ENCODE data around the gene C1orf21. TPM values are rescaled to one million over a fixed set of nuclear protein-coding genes. Genes with fewer than 3 reads are reported as not detected.
A peak's percentile ranks its signal among the peaks of the same experiment; 100 is the strongest.

C1orf21 gene
- total RNA-seq, 1 donor from 2014 or later, result 44.6 TPM

DNA sequence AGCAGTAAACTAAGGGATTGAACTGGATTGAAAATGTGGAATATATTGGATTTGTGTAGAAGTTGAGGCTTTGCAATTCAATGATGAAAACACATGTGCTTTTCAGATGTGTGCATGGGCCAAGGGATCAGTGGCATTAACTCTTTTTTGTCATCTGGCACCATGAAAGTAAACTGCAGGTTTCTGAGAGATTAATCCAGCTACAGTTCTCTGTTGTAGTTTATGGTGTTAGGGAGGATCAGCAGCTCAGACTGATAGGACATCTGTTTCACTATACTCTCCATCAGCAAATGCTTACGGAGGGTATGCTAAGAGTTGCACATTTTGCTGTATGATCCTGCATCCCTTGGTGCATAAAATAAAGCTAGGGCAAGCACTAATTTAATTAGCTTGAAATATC lies 82.6 kb downstream of the C1orf21 start:
- no peak for DNase-seq (ENCODE audit: extremely low spot score, unreplicated experiment)
- TF ChIP-seq CTCF (conservative IDR thresholded peaks at IDR 0.05), result no peak
- H3K27me3 Mint-ChIP-seq, result no peaks in the 10 kb centered on the region
- H3K4me1 Mint-ChIP-seq (ENCODE audit: unreplicated experiment), result peaks cover 3% of the 10 kb centered on the region
- H3K4me3 Mint-ChIP-seq, result no peak overlapping the region
- no peaks in the 10 kb centered on the region for H3K9me3 Mint-ChIP-seq
- no peak overlapping the region for H3K27ac Mint-ChIP-seq
- H3K36me3 Mint-ChIP-seq, result no peaks in the 10 kb centered on the region

- peaks cover 6% of the 10 kb centered on the region for H3K36me3 Mint-ChIP-seq
- DNase-seq (ENCODE audit: extremely low spot score, unreplicated experiment), result no peak
- H3K4me1 Mint-ChIP-seq (ENCODE audit: unreplicated experiment), result peaks cover 6% of the 10 kb centered on the region
- H3K27ac Mint-ChIP-seq, result no peak overlapping the region
- H3K27me3 Mint-ChIP-seq, result no peaks in the 10 kb centered on the region
- TF ChIP-seq CTCF (conservative IDR thresholded peaks at IDR 0.05), result no peak
- H3K9me3 Mint-ChIP-seq, result peaks cover 4% of the 10 kb centered on the region
- H3K4me3 Mint-ChIP-seq, result no peak overlapping the region
Measured at GRCh38 chr1:184471686-184472085, 84.9 kb downstream of the C1orf21 start.

GRCh38 chr1:184472136-184472535 lies 85.3 kb downstream of the C1orf21 start:
- DNase-seq (ENCODE audit: extremely low spot score, unreplicated experiment), result no peak
- Mint-ChIP-seq H3K27ac (no peak overlapping the region), H3K36me3 (peaks cover 6% of the 10 kb centered on the region), H3K4me1 (ENCODE audit: unreplicated experiment) (peaks cover 6% of the 10 kb centered on the region), H3K4me3 (no peak overlapping the region), H3K9me3 (peaks cover 4% of the 10 kb centered on the region), H3K27me3 (no peaks in the 10 kb centered on the region)
- no peak for TF ChIP-seq CTCF (conservative IDR thresholded peaks at IDR 0.05)

GRCh38 chr1:184473176-184473966 lies 86.5 kb downstream of the C1orf21 start:
- Mint-ChIP-seq H3K4me1 (ENCODE audit: unreplicated experiment) (peaks cover 6% of the 10 kb centered on the region), H3K9me3 (peaks cover 4% of the 10 kb centered on the region), H3K27ac (peak overlapping the region; percentile 93), H3K27me3 (no peaks in the 10 kb centered on the region), H3K36me3 (peaks cover 11% of the 10 kb centered on the region), H3K4me3 (peak overlapping the region; percentile 79)
- no peak for TF ChIP-seq CTCF (conservative IDR thresholded peaks at IDR 0.05)
- DNase-seq (ENCODE audit: extremely low spot score, unreplicated experiment), result no peak

DNA sequence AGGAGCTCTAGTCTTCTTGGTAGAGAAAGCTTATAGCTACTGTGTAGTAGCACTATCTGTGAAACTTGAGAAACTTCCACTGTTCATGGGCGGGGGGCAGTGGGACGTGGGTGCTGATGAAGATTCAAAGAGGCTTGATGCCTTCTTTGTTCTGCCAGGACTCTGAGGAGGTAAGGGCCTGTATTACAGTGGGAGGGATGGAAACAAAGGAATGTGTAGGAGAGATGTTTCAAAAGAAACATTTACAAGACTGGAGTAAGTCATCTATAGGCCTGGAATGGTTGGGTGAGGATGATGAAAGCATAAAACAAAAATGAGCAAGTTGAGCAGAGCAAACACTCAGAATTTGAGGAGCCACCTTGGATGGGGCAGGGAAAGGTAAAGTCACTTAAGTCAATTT lies 89.4 kb downstream of the C1orf21 start:
- Mint-ChIP-seq H3K4me1 (ENCODE audit: unreplicated experiment) (peaks cover 16% of the 10 kb centered on the region), H3K9me3 (peaks cover 6% of the 10 kb centered on the region), H3K36me3 (peaks cover 28% of the 10 kb centered on the region), H3K27ac (peak overlapping the region; percentile 27), H3K27me3 (no peaks in the 10 kb centered on the region), H3K4me3 (no peak overlapping the region)
- no peak for DNase-seq (ENCODE audit: extremely low spot score, unreplicated experiment)
- no peak for TF ChIP-seq CTCF (conservative IDR thresholded peaks at IDR 0.05)
